ENCODE data around the gene SBF1.

SBF1 gene

GRCh38 chr22:50475652-50476002 is 792 bp upstream of the SBF1 start:
- Histone ChIP-seq H3K4me1 (ENCODE audit: insufficient read depth, low read length, severe bottlenecking) (peaks cover 40% of the 10 kb centered on the region), H4K20me1 (ENCODE audit: insufficient read depth, low read length) (no peaks in the 10 kb centered on the region), H2AFZ (ENCODE audit: low read length) (no peak overlapping the region), H3K36me3 (ENCODE audit: insufficient read depth, low read length) (no peaks in the 10 kb centered on the region; the same call in 1 of the 2 replicates), H3K27ac (ENCODE audit: low read depth, low read length, poor library complexity, severe bottlenecking) (no peak overlapping the region), H3K9me2 (ENCODE audit: low read depth, low read length) (no peaks in the 10 kb centered on the region), H3K9ac (ENCODE audit: low read length) (peak overlapping the region; percentile 62; the same call in 1 of the 2 replicates), H3K4me2 (ENCODE audit: low read length) (peak overlapping the region; percentile 70), H3K79me2 (ENCODE audit: insufficient read depth, low read length) (peaks cover 26% of the 10 kb centered on the region), H3K4me3 (ENCODE audit: low read depth, low read length, poor library complexity, severe bottlenecking) (peak overlapping the region; percentile 88), H3F3A (ENCODE audit: insufficient read depth, low read length) (no peaks in the 10 kb centered on the region), H3K27me3 (ENCODE audit: insufficient read depth, low read length) (no peaks in the 10 kb centered on the region), H3K9me3 (ENCODE audit: low read length) (no peaks in the 10 kb centered on the region)
- TF ChIP-seq EZH2 (IDR thresholded peaks at IDR 0.05; ENCODE audit: borderline replicate concordance, low read length), result no peak
- TF ChIP-seq, protein P1, sequence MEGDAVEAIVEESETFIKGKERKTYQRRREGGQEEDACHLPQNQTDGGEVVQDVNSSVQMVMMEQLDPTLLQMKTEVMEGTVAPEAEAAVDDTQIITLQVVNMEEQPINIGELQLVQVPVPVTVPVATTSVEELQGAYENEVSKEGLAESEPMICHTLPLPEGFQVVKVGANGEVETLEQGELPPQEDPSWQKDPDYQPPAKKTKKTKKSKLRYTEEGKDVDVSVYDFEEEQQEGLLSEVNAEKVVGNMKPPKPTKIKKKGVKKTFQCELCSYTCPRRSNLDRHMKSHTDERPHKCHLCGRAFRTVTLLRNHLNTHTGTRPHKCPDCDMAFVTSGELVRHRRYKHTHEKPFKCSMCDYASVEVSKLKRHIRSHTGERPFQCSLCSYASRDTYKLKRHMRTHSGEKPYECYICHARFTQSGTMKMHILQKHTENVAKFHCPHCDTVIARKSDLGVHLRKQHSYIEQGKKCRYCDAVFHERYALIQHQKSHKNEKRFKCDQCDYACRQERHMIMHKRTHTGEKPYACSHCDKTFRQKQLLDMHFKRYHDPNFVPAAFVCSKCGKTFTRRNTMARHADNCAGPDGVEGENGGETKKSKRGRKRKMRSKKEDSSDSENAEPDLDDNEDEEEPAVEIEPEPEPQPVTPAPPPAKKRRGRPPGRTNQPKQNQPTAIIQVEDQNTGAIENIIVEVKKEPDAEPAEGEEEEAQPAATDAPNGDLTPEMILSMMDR (IDR thresholded peaks at IDR 0.05; ENCODE audit: low read length), result no peak

DNA sequence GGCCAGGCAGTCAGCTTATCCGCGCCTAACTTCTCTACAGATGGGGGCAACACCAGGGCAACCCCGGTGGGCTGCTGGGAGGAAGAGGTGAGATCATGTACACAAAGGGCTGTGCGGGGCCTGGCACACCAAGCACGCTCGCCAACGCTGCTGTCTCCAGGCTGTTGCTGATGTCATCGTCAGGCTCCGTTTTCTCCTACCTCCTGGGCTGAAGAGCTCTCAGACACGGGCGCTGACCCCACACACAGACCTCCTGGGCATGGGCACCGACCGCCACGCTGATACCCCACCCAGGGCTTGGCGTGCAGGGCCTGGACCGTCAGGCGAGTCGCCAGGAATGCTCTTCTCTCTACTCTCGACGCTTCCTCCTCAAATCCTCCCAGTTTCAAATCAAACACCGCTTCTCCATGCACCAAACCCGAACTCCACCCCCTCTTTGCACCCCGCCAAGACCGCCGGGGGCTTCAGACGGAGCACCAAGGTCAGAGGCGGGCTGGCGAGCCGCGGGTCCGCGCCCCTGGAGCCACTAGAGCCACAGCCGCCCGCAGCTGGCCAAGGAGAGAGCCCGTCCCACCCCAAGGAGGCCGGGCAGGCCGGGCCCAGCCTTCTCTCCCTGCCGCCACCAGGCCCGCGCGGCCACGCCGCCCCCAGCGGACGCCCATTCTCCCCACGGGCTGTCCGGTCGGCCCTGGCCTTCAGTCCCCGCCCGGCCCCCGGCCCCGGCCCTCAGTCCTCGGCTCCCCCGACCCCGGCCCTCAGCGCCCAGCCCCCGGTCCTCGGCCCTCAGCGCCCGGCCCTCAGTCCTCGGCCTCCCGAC is 772 bp downstream of the SBF1 start:
- H3K4me2 ChIP-seq (ENCODE audit: low read length), result peak overlapping the region; percentile 86
- H3K79me2 ChIP-seq (ENCODE audit: insufficient read depth, low read length), result peaks cover 26% of the 10 kb centered on the region
- TF ChIP-seq, protein P1 (IDR thresholded peaks at IDR 0.05; ENCODE audit: low read length), result no peak
- TF ChIP-seq EZH2 (IDR thresholded peaks at IDR 0.05; ENCODE audit: borderline replicate concordance, low read length), result no peak
- H3K36me3 ChIP-seq (ENCODE audit: insufficient read depth, low read length), result no peaks in the 10 kb centered on the region; the same call in 1 of the 2 replicates
- H3K4me3 ChIP-seq (ENCODE audit: low read depth, low read length, poor library complexity, severe bottlenecking), result peak overlapping the region; percentile 88
- no peaks in the 10 kb centered on the region for H3K27me3 ChIP-seq (ENCODE audit: insufficient read depth, low read length)
- H3F3A ChIP-seq (ENCODE audit: insufficient read depth, low read length), result no peaks in the 10 kb centered on the region
- H2AFZ ChIP-seq (ENCODE audit: low read length), result no peak overlapping the region
- H4K20me1 ChIP-seq (ENCODE audit: insufficient read depth, low read length), result no peaks in the 10 kb centered on the region
- H3K27ac ChIP-seq (ENCODE audit: low read depth, low read length, poor library complexity, severe bottlenecking), result peak overlapping the region; percentile 98
- no peaks in the 10 kb centered on the region for H3K9me3 ChIP-seq (ENCODE audit: low read length)
- H3K9ac ChIP-seq (ENCODE audit: low read length), result peak overlapping the region; percentile 74
- peaks cover 56% of the 10 kb centered on the region for H3K4me1 ChIP-seq (ENCODE audit: insufficient read depth, low read length, severe bottlenecking)
- no peaks in the 10 kb centered on the region for H3K9me2 ChIP-seq (ENCODE audit: low read depth, low read length)

- H3K4me1 ChIP-seq (ENCODE audit: insufficient read depth, low read length, severe bottlenecking), result peaks cover 66% of the 10 kb centered on the region
- no peaks in the 10 kb centered on the region for H3F3A ChIP-seq (ENCODE audit: insufficient read depth, low read length)
- peak overlapping the region; percentile 88 for H3K4me3 ChIP-seq (ENCODE audit: low read depth, low read length, poor library complexity, severe bottlenecking)
- H4K20me1 ChIP-seq (ENCODE audit: insufficient read depth, low read length), result no peaks in the 10 kb centered on the region
- TF ChIP-seq EZH2 (IDR thresholded peaks at IDR 0.05; ENCODE audit: borderline replicate concordance, low read length), result no peak
- TF ChIP-seq, protein P1 (IDR thresholded peaks at IDR 0.05; ENCODE audit: low read length), result peak; percentile 86
- no peak overlapping the region for H2AFZ ChIP-seq (ENCODE audit: low read length)
- H3K79me2 ChIP-seq (ENCODE audit: insufficient read depth, low read length), result peaks cover 26% of the 10 kb centered on the region
- H3K9me3 ChIP-seq (ENCODE audit: low read length), result no peaks in the 10 kb centered on the region
- peak overlapping the region; percentile 74; the same call in 1 of the 2 replicates for H3K9ac ChIP-seq (ENCODE audit: low read length)
- H3K27ac ChIP-seq (ENCODE audit: low read depth, low read length, poor library complexity, severe bottlenecking), result peak overlapping the region; percentile 98
- no peaks in the 10 kb centered on the region for H3K27me3 ChIP-seq (ENCODE audit: insufficient read depth, low read length)
- peak overlapping the region; percentile 86 for H3K4me2 ChIP-seq (ENCODE audit: low read length)
- no peaks in the 10 kb centered on the region for H3K9me2 ChIP-seq (ENCODE audit: low read depth, low read length)
- no peaks in the 10 kb centered on the region; the same call in 1 of the 2 replicates for H3K36me3 ChIP-seq (ENCODE audit: insufficient read depth, low read length)
These were observed 1.7 kb downstream of the SBF1 start for GRCh38 chr22:50473088-50473487.
